GM13977 (cell line): ENCODE data around the gene KCNIP4.

Source experiments
- DNase-seq: peaks from one replicate; pipeline ENCODE4 v3.0.0; 2012; ENCODE audit warnings: low spot score
- in situ Hi-C: fragments of 300-500 bp; cut with MboI; formaldehyde crosslinking; loops from one replicate; pipeline ENCODE4 v1.12.0; 2022; ENCODE audit warnings: low sequenced_read_pairs, low pct_unique_long_range_greater_than_20kb, mixed read lengths, inconsistent platforms; ENCODE audit not compliant: unreplicated experiment
- TF ChIP-seq, protein P1 (sequence below): IDR thresholded peaks from 2 replicates; pipeline ENCODE4 v1.5.1; 2012; ENCODE audit warnings: mild to moderate bottlenecking, control low read depth; ENCODE audit not compliant: insufficient read depth; ENCODE audit errors: extremely low read depth, missing control alignments

Gene KCNIP4

DNA sequence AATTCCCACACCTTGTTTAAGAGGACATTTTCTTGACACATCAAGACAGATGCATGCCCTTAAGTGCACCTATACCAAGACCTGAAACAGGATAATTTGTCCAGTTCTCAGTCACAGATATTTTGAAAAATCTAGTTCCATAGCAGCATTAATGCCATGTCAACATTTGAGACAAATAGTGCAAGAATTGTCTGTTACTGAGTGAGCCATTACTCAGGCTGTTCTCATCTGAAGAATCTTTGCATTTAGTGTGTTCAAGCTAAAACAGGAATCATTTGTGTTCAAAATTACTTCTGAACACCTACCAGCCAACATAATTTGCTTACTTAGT, 354.9 kb downstream of the KCNIP4 start:
- no peak for DNase-seq
- TF ChIP-seq, protein P1, sequence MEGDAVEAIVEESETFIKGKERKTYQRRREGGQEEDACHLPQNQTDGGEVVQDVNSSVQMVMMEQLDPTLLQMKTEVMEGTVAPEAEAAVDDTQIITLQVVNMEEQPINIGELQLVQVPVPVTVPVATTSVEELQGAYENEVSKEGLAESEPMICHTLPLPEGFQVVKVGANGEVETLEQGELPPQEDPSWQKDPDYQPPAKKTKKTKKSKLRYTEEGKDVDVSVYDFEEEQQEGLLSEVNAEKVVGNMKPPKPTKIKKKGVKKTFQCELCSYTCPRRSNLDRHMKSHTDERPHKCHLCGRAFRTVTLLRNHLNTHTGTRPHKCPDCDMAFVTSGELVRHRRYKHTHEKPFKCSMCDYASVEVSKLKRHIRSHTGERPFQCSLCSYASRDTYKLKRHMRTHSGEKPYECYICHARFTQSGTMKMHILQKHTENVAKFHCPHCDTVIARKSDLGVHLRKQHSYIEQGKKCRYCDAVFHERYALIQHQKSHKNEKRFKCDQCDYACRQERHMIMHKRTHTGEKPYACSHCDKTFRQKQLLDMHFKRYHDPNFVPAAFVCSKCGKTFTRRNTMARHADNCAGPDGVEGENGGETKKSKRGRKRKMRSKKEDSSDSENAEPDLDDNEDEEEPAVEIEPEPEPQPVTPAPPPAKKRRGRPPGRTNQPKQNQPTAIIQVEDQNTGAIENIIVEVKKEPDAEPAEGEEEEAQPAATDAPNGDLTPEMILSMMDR, result no peak
- in situ Hi-C loops, result no loop called here

DNA sequence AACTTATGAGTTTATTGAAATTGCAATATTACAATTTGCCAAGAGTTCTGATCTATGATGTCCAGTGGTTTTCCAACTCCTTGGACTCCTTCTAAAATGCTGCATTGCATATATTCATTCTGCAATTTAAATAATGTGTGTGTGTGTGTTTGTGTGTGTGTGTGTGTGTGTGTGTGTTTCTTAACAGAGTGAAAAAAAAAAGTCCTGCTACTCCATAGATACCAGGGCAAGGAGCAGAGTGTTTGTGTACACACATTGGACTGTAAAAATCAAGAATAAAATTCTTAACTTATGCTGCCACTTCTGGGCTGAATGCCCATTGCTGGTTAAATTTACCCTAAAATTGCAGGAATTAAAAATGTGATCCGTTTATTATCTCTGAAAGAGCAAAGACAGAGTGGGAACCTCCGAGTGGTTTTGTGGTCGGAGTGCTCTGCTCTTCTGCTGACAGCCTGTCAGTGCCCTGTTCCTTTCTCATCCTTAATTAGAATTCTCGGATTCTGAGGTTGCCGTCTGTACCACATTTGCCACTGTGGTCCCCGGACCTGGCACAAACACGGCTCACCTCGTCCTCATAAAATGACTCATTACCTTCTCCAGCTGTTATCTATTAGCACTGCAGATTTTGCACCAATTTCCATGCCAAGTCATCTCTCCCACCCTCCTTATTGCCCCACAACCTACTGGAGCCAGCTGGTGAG, 355.5 kb downstream of the KCNIP4 start:
- TF ChIP-seq, protein P1, result no peak
- in situ Hi-C loops, result no loop called here
- no peak for DNase-seq

DNA sequence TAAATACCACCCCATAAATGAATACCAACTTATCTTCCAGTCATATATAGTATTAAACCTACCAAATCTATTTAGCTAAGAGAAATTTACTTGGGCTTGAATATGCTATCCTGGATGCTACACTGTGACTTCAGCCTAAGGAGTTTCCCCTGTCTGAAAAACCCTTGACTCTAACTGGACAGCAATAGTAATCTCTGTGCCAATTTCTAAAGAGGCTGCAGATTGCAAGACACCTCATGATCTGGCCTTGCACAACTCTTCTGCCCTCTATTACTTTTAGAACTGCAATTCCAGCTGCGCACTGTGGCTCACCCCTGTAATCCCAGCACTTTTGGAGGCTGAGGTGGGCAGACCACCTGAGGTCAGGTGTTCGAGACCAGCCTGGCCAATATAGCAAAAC, 371.5 kb downstream of the KCNIP4 start:
- in situ Hi-C loops, result no loop called here
- no peak for DNase-seq
- TF ChIP-seq, protein P1, result no peak

DNA sequence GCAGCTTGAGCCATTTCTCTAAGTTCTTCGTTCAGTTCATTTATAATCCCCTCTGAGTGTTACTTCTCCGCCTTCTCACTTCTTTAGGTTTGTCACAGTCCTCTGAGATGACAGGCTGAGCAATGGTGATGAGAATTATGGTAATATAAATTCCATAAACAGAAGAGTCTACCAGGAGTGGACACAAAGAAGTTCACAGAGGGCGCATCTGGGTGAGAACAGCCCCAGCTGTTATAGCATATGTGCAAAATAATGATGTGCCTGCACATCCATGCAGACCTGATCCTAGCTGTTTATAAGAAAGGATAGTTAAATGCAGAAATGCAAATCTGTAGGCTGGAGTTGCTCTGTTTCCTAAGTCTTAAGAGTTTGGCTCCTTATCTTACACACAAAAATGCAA, 377.5 kb downstream of the KCNIP4 start:
- TF ChIP-seq, protein P1, result no peak
- in situ Hi-C loops, result no loop called here
- no peak for DNase-seq

DNA sequence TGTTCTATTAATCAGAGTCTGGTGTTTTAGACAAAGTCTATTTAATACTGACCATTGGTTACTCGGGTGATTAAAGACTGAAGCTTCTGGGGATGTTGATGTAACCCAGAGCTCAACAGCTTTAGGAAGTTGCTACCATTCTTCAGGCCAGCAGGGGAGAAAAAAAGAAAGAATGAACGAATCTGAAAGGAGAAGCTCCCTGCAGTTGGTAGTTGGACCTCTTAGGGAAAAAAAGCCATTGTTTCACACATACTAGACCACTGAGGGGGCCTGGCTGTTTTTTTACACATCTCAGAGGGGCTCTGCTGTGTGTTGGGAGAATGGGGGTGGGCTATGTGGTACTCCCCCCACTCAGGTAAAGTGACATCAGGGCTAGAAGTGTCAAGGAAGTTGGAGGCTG, 378.9 kb downstream of the KCNIP4 start:
- in situ Hi-C loops, result no loop called here
- TF ChIP-seq, protein P1, result no peak
- no peak for DNase-seq

DNA sequence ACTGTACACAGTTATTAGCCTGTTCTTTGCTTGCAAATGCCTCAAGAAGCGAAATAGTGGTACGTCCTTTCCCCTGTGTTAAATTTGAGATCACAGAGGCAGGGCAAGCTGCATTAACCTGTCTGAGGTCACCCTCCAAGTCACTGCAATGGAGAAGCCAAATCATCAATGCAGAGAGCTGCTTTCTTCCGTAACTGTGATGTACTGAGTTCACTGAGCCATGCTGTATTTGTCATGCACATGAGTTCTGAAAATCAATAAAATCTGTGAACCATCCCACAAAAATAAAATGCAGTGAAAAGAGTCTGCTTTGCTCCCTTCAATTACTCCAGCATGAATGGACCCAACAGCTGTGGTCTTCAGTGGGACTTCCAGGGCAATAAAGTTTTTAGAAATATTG, 393.5 kb downstream of the KCNIP4 start:
- in situ Hi-C loops, result no loop called here
- TF ChIP-seq, protein P1, result no peak

More for the DNA sequence above, 393.5 kb downstream of the KCNIP4 start:
- no peak for DNase-seq
